Measurements from ENCODE around the gene MISP. TPM values are rescaled to one million over a fixed set of nuclear protein-coding genes. Genes with fewer than 3 reads are reported as not detected.
A peak's percentile ranks its signal among the peaks of the same experiment; 100 is the strongest.

The MISP gene
- total and polyA plus RNA-seq, 2 of the 13 experiments (the other 11 are each of a cell fraction or from before 2014, with no cell fraction given): 0.67 to 1.3 TPM

- TF ChIP-seq ATF7-NPFF (CRISPR knock-in tag; IDR thresholded peaks at IDR 0.05; ENCODE audit: low read depth) (0 out of 2 replicates have a peak, but pooled peaks have one; percentile 25), RAD21 (CRISPR knock-in tag; IDR thresholded peaks at IDR 0.05) (0 out of 2 replicates have a peak, but pooled peaks have one; percentile 20), SKIL (CRISPR knock-in tag; IDR thresholded peaks at IDR 0.05; ENCODE audit: borderline replicate concordance) (no peak), ZBTB7A (CRISPR knock-in tag; IDR thresholded peaks at IDR 0.05) (no peak), CEBPZ (IDR thresholded peaks at IDR 0.05; ENCODE audit: low read length) (no peak), ZNF703 (CRISPR knock-in tag; IDR thresholded peaks at IDR 0.05; ENCODE audit: borderline replicate concordance) (no peak), E2F1 (CRISPR knock-in tag; IDR thresholded peaks at IDR 0.05) (no peak), CBX5 (CRISPR knock-in tag; IDR thresholded peaks at IDR 0.05; ENCODE audit: borderline replicate concordance) (0 out of 2 replicates have a peak, but pooled peaks have one; percentile 1), ZNF788 (CRISPR knock-in tag; IDR thresholded peaks at IDR 0.05; ENCODE audit: borderline replicate concordance) (no peak), RBFOX2 (IDR thresholded peaks at IDR 0.05; ENCODE audit: low read depth, low read length) (peak; percentile 82), ZBTB38 (CRISPR knock-in tag; IDR thresholded peaks at IDR 0.05) (no peak), KDM1A (CRISPR knock-in tag; IDR thresholded peaks at IDR 0.05) (no peak), JDP2 (CRISPR knock-in tag; IDR thresholded peaks at IDR 0.05; ENCODE audit: borderline replicate concordance) (no peak), ZNF232 (CRISPR knock-in tag; IDR thresholded peaks at IDR 0.05; ENCODE audit: borderline replicate concordance) (no peak), ARNT2 (CRISPR knock-in tag; IDR thresholded peaks at IDR 0.05; ENCODE audit: low read depth) (no peak), YEATS4 (CRISPR knock-in tag; IDR thresholded peaks at IDR 0.05; ENCODE audit: borderline replicate concordance) (no peak), MYC (CRISPR knock-in tag; IDR thresholded peaks at IDR 0.05; ENCODE audit: borderline replicate concordance) (no peak)
Measured at GRCh38 chr19:801030-801860, 50.3 kb downstream of the MISP start (continued).

Data from HepG2 (cell line).